NCI-H146 treated with DMSO at 0.1 percent for 48 hours (cell line): Measurements from ENCODE around the gene ARHGDIA.

ENCODE experiments used
- DNase-seq: peaks from one replicate; lab custom pipeline; 2025; ENCODE audit not compliant: unreplicated experiment; lab: John Stamatoyannopoulos, UW

ARHGDIA gene

DNA sequence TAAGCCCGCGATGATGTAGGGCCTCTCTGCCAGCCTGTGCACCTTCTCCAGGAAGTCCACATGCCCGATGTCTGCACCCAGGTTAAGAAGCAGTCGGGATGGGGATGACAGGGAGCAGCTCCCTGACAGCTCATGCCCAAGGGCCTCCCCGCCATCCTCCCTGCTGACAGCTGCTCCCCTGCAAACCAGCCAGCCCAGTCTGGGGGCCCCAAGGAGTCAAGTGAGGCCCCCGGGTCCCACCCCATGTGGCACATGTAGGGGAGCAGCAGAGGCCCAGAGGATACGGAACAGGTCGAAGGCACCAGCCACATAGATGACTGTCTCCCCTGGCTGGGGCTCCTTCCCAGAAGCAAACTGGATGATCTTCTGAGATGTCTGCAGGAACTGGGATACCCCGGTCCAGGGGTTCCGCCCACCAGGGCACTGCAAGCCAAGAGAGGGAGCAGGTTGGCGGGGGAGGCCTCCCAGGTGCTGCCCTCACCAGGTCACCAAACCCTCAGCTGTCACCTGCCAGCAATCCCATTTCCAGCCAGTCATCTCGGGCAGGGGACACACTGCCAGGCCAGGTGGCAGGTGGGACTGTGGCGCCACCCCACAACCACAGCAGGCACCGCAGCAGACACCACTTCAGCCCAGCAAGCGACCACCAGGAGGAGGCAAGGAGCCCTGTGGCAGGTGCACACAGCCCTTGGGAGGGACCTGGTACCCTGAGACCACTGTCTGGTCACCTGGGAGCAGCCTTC, 35.5 kb upstream of the ARHGDIA start:
- DNase-seq: no peak

GRCh38 chr17:81905993-81906392, 34.9 kb upstream of the ARHGDIA start:
- no peak for DNase-seq

DNA sequence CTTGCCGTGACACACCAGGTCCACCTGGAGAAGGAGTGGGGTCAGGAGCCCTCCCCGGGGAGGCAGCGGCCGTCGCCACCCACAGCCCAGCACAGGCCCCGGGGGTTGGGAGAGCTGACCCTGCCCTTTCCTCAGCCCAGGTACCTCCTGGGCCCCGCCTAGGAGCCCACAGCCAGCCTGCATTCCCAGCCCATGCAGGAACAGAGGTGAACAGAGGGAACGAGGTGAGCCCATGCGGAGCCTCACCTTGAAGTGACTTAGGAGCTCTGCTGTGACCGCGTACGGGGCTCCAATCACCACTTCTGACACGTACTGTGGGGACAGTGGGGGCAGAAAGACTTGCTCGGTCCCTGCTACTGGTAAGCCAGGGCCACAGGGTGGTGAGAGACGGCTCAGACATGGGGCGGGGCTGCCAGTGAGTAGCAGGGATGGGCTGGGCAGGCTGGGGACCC, 34.3 kb upstream of the ARHGDIA start:
- DNase-seq: no peak

DNA sequence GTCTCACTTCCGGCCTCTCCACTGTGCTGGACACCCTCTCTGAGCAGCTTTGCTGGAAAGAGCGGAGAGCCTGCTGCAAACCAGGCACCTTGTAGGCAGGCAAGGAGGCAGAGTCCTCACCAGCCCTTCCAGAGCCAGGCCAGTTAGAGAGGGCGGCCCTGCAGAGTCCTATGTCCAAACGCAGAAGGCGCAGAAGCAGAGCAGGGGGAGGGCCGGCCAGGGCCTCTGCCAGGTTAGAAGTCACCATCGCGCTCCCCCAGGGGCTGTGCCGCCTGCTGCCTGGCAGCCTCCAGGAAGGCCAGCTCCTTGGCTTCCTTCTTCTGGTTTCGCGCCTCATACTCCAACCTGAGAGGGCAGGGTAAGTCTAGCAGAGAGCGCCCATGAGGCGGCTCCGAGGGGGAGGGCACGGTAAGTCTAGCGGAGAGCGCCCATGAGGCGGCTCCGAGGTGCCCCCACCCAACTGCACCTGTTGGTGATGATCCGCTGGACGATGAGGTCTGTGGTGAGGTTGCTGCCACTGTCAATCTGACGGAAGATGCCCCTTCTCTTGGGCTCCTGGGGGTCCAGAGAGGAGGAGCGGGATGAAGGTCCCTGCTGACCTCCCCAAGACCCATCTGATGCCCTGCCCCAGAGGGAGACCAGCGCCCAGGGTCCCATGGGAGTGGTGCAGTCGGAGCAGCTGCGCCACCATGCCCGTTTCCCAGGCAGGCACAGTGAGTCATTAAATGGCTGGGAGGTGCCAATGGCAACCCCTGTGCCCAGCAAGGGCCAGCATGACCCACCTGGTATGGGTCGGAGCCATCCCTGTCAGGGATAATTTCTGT, 33.7 kb upstream of the ARHGDIA start:
- DNase-seq: no peak

DNA sequence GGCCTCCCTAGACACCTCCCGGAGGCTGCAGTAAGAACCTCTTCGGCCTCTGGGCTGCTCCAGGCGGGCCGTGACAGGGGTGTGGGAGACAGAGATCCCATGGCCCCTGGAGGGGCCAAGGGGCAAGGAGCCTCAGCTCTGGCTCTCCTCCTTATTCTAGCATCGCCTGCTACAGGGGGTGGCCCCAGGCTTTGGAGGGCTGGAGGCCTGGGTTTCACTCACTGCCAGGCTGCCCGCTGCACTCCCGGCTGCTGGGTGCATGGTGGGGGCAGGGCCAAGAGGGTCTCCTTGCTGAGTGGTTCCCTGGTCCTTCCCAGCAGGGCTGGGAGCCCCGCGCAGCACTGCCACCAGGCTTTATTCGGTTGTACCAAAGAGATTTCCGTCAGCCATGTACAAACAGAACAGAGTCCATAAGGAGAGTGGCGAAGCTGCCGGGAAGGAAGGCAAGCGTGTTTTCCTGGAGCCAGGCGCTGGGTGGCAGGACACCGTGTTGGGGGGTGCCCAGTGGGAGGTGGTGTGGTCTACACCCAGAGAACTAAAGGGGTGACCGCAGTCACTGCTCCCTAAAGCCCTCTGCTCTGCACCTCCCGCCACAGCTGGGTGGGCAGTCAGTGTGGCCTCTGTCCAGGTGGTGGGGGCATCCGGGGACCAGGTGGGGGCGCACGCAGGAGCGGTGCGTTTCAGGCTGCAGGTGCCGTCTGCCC, 32.9 kb upstream of the ARHGDIA start:
- DNase-seq: no peak

- DNase-seq: no peak
Observed at GRCh38 chr17:81903415-81903831, 32.3 kb upstream of the ARHGDIA start.

DNA sequence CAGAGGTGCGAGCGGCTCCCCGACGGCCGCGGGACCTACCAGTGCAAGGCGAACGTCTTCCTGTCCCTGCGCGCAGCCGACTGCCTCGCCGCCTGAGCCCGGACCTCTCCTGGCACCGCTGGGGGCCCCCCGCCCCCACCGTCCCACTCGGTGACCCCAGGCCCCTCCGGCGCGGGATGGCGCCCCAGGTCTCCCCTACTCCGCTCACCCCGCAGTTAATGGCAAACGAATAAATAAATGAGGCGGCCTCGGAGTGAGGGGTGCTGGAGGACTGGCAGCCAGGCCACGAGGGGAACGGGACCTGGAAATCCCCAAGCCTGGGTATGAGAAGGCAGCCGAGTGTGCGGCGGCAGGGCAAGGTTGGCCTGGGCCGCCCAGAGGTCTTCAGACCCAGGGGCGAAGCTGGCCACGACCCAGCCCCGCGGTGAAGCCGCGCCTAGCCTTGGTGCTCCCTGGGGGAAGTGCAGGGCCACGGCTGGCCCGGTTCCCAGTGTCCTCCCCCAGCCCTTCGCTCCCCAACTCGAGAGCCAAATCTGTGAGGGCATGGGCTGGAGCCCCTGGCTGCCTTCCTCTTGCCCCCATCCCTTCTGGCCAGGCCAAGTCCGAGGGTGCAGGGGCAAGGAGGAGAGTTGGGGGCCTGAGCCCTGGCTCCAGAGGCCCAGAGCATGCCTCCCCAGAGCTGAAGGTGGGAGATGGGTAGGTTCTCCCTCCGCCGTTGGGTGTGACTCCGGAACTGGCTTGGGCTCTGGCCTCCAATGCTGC, 31.7 kb upstream of the ARHGDIA start:
- DNase-seq: no peak

GRCh38 chr17:81902023-81902652, 31.0 kb upstream of the ARHGDIA start, which contains the start of gene NPB:
TSS of gene NPB (plus strand) at chr17:81902238. CDS start at chr17:81902278, 40 bp downstream.
- no peak for DNase-seq

DNA sequence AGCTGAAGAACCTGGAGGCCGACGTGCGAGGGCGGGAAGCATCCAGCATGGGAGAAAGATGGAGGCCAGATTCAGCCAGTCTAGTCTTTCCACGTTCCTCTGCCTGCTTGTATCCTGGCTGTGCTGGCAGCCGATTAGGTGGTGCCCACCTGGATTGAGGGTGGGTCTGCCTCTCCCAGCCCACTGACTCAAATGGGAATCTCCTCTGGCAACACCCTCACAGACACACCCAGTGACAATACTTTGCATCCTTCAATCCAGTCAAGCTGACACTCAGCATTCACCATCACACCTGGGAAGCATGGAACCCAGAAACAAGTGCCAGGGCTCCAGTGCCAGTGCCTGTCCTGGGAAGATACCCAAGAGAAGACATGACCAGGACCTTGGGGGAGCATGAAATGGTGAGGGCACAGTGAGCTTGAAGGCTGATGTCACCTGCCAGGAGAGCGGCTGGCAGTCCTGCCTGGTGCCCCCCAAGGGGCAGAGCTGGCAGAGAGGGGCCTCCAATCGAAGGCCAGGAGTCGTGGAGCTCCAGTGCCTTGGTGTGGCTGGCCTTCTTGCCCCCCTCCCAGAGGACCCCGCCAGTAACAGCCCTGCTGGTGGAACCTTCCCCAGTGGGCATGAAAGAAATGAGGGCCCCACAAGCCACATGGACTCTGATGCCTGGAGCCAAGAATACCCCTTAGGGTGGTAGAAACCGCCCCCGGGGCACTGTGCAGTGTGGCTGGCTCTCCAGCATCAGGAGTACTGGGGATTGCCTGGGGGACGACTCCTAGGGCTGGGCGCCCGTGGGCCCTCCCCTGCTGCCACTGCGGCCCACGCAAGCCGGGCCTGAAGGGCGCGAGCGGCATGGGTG, 30.3 kb upstream of the ARHGDIA start:
- DNase-seq: no peak

- DNase-seq: no peak
Observed at GRCh38 chr17:81900181-81900820, 29.2 kb upstream of the ARHGDIA start.

- no peak for DNase-seq
Observed at GRCh38 chr17:81899514-81900166, 28.5 kb upstream of the ARHGDIA start.

- DNase-seq: no peak
Observed at GRCh38 chr17:81898885-81899284, 27.7 kb upstream of the ARHGDIA start.

DNA sequence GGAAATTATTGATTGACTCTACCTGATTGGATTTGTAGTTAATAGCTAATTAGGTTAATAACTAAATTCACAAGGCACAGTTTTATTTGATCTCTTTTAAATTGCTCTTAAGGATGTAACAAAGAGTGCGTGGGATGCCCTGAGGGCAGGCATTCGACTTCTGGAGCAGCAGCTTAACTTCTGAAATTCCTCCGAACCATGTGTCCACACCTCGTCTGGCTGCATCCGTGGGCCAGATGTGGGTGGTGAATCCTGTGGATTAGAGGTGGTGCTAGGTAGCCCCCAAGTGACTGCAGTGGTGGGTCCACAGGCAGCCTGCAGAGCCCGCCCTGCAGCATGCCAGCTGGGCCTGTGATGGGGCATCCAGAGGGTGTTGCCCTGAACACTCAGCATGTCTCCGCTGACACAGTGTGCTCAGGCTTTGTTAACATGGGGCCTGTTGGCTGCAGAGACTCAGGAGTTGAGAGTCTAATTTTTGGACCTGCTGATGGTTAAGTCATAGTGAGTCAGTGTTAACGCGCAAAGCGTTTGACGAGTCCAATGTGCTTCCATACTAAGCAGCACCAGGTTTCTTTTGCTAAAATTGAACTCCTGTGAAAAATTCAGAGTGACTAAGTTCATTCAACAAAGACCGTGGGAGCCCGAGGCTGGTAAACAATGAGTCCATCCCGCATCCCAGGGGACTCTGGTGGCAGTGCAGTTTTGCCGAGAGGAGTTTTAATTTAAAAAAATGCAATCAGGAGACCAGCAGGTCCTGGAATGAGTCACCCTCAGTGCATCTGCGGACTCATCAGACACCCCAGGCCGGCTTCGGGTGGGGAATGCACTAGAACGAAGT, 27.1 kb upstream of the ARHGDIA start:
- no peak for DNase-seq

- no peak for DNase-seq
Observed at GRCh38 chr17:81895400-81895799, 24.3 kb upstream of the ARHGDIA start.

DNA sequence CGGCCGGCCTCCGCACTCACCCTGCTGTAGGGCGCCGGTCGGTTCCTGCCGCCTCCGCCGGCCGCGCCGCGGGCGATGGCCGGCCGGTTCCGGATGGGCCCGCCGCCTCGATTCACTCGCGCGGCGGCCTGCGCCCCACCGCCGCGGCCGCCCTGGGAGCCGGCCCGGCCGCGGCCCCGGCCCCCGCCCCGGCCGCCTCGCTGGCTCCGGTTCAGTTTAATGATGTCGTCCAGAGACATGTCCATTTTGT, 20.1 kb upstream of the ARHGDIA start:
- DNase-seq: no peak

DNA sequence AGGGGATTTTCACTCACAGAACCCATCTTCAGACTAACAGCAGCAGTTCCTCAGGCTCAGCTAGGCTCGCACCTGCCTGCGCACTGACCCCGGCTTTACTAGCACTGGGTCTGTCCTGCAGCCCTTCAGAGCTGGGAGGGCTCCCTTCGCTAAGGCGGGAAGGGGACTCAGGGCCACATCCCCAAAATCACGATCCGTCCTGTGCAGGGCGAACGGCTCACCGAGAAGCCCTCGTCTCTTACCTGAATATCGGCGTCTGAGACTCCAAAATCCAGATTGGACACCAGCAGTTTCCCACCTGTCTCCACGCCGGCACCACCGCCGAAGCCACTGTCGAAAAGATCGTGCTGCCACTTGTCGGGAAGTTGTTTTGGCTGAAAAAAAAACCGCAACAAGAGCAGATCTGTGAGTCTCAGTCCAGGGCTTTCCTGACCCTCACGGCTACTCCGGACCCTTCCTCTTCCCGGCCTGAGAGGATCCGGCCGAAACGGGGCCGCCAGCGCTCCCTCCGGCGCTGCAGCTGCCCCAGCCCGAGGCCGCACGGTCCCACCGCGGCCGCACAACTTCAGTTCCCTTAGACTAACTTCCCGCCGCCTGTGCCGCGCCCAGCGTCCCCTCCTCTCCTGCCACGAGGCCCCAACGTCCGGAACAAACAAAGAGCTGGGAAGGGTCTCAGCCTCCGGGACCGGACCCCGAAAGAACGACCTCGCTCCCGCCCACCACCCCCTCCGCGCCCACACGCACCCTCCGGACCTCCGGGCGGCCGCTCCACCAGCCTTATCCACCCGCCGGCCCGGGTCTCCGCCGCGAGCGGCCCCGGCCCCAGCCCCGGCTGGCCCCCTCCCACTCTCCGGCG, 19.5 kb upstream of the ARHGDIA start:
- DNase-seq: no peak

GRCh38 chr17:81889602-81890001, 18.5 kb upstream of the ARHGDIA start:
- no peak for DNase-seq
